Measurements from ENCODE around the gene PIK3R3.

DNA sequence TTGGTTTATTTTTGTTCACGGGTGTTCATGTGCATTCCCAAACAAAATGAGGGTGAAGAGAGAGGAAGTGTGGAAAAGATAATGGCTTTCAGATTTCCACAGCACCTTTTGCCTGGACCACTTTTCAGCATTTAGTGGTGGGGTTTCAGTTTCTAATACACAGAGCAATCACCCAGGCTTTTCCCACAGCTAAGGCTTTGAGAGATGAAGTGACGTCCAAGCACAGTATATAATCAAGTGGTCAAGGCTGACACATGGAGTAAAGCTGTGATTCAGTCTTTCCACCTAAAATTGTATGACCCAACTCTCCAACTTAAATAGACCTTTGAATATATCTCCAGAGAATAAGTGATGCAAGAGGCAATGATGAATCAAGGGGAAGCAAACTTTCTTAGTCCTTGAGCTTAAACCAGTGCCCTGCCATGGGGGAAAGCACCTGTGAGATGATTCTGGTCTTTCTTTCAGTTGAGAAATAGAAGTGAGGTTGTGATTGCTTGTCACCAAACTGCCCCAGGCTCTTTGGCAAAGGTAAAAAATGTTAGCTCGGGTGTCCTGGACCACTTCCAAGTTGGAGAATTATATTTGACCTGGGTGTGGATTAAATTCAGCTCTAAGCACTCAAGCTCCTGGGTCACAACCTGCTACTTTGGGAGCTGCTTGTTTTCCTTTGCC is 2.4 kb upstream of the PIK3R3 start:
- no peak for TF ChIP-seq POLR2A (IDR thresholded peaks at IDR 0.05)
- TF ChIP-seq, protein P1, sequence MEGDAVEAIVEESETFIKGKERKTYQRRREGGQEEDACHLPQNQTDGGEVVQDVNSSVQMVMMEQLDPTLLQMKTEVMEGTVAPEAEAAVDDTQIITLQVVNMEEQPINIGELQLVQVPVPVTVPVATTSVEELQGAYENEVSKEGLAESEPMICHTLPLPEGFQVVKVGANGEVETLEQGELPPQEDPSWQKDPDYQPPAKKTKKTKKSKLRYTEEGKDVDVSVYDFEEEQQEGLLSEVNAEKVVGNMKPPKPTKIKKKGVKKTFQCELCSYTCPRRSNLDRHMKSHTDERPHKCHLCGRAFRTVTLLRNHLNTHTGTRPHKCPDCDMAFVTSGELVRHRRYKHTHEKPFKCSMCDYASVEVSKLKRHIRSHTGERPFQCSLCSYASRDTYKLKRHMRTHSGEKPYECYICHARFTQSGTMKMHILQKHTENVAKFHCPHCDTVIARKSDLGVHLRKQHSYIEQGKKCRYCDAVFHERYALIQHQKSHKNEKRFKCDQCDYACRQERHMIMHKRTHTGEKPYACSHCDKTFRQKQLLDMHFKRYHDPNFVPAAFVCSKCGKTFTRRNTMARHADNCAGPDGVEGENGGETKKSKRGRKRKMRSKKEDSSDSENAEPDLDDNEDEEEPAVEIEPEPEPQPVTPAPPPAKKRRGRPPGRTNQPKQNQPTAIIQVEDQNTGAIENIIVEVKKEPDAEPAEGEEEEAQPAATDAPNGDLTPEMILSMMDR (IDR thresholded peaks at IDR 0.05) = no peak
